GM18868 (cell line): Measurements from ENCODE around the gene CRLF2.
"Not testable (repeated sequence)": the region's sequence is repeated elsewhere in the genome, so short reads cannot be mapped to it uniquely, and the experiment has no call there.

Experiments used
- ATAC-seq: cut with Tn5 transposase; IDR thresholded peaks from one replicate; pipeline ENCODE4 v1.9.1; 2021; ENCODE audit warnings: mild to moderate bottlenecking, moderate library complexity; ENCODE audit not compliant: unreplicated experiment

CRLF2 gene

GRCh38 chrX:1212532-1212931, at the start of gene CRLF2:
TSS of gene CRLF2 (minus strand) at chrX:1212649. CDS start at chrX:1212634, 15 bp downstream.
- peak; percentile 56 for ATAC-seq

- ATAC-seq, result not testable (repeated sequence)
Measured at GRCh38 chrX:1261771-1262170, 49.3 kb upstream of the CRLF2 start.

GRCh38 chrX:1261285-1261684, 48.8 kb upstream of the CRLF2 start:
- no peak for ATAC-seq

- ATAC-seq, result no peak
Measured at GRCh38 chrX:1252861-1253260, 40.4 kb upstream of the CRLF2 start.

GRCh38 chrX:1249101-1249887, 36.8 kb upstream of the CRLF2 start:
- peak; percentile 47 for ATAC-seq

GRCh38 chrX:1248331-1249061, 36.0 kb upstream of the CRLF2 start:
- ATAC-seq, result peak; percentile 72

GRCh38 chrX:1246816-1247215, 34.4 kb upstream of the CRLF2 start:
- ATAC-seq, result peak; percentile 45

- ATAC-seq, result no peak
Measured at GRCh38 chrX:1244164-1245076, 32.0 kb upstream of the CRLF2 start.

- peak; percentile 50 for ATAC-seq
Measured at GRCh38 chrX:1242891-1243402, 30.5 kb upstream of the CRLF2 start.

- ATAC-seq, result not testable (repeated sequence)
Measured at GRCh38 chrX:1240551-1240950, 28.1 kb upstream of the CRLF2 start.

- peak; percentile 73 for ATAC-seq
Measured at GRCh38 chrX:1239681-1240142, 27.3 kb upstream of the CRLF2 start.

- ATAC-seq, result no peak
Measured at GRCh38 chrX:1231850-1232465, 19.5 kb upstream of the CRLF2 start.

GRCh38 chrX:1228101-1228500, 15.7 kb upstream of the CRLF2 start:
- not testable (repeated sequence) for ATAC-seq

- no peak for ATAC-seq
Measured at GRCh38 chrX:1226249-1226648, 13.8 kb upstream of the CRLF2 start.

- ATAC-seq, result no peak
Measured at GRCh38 chrX:1224954-1225353, 12.5 kb upstream of the CRLF2 start.

GRCh38 chrX:1223242-1223600, 10.8 kb upstream of the CRLF2 start:
- no peak for ATAC-seq

- no peak for ATAC-seq
Measured at GRCh38 chrX:1222531-1223241, 10.2 kb upstream of the CRLF2 start.

GRCh38 chrX:1221296-1221845, 8.9 kb upstream of the CRLF2 start:
- no peak for ATAC-seq

- no peak for ATAC-seq
Measured at GRCh38 chrX:1218286-1218685, 5.8 kb upstream of the CRLF2 start.
